Measurements from ENCODE around the gene FDXACB1. TPM values are rescaled to one million over a fixed set of nuclear protein-coding genes. Genes with fewer than 3 reads are reported as not detected.

The FDXACB1 gene
- total and polyA plus RNA-seq, 4 donors = 0.95 to 1.9 (median 1.2) TPM

GRCh38 chr11:111834432-111835163, 44.4 kb downstream of the FDXACB1 start:
- intact Hi-C loops (cut with DNase I) = loop anchor here in 1 of 2 donors (5.0 kb wide), 1 partner anchor 52 kb away; no protein-coding TSS in a partner anchor
- DNase-seq (no peak), ATAC-seq (ENCODE audit: low FRiP score) (no peak)
- H3K9me3 ChIP-seq (ENCODE audit: control insufficient read depth, low read length) = no peaks in the 10 kb centered on the region
- 86 to 93% methylated on average over 3 of the region's 3 CpGs for WGBS, 2 donors
- H3K4me1 ChIP-seq (ENCODE audit: control insufficient read depth in 1 of 2, insufficient read depth in 2 of 2, low read length in 2 of 2) = no peaks in the 10 kb centered on the region
- peaks cover 7 to 9% of the 10 kb centered on the region in 2 donors for H3K36me3 ChIP-seq (ENCODE audit: control insufficient read depth in 1 of 2, insufficient read depth in 2 of 2, low read length in 1 of 2)
- no peak overlapping the region for H3K27ac ChIP-seq (ENCODE audit: low read depth in 1 of 2, low read length in 2 of 2)
- no peak overlapping the region for H3K4me3 ChIP-seq (ENCODE audit: low read length in 2 of 2)
- H3K27me3 ChIP-seq (ENCODE audit: control insufficient read depth in 1 of 2, insufficient read depth in 2 of 2, low read length in 1 of 2) = no peaks in the 10 kb centered on the region

GRCh38 chr11:111833524-111833923, 45.4 kb downstream of the FDXACB1 start:
- intact Hi-C loops (cut with DNase I) = loop anchor here in 1 of 2 donors (5.0 kb wide), 1 partner anchor 51 kb away; no protein-coding TSS in a partner anchor
- ATAC-seq (ENCODE audit: low FRiP score) = no peak
- H3K4me1 ChIP-seq (ENCODE audit: control insufficient read depth in 1 of 2, insufficient read depth in 2 of 2, low read length in 2 of 2) = no peaks in the 10 kb centered on the region

GRCh38 chr11:111829185-111829968, 49.6 kb downstream of the FDXACB1 start:
- intact Hi-C loops (cut with DNase I) = no loop called here
- WGBS, 2 donors = 76 to 83% methylated on average over 5 of the region's 5 CpGs
- no peak overlapping the region for H3K27ac ChIP-seq (ENCODE audit: low read depth in 1 of 2, low read length in 2 of 2)
- H3K36me3 ChIP-seq (ENCODE audit: control insufficient read depth in 1 of 2, insufficient read depth in 2 of 2, low read length in 1 of 2) = peaks cover 0 to 2% of the 10 kb centered on the region in 2 donors
- H3K4me3 ChIP-seq (ENCODE audit: low read length in 2 of 2) = no peak overlapping the region
- H3K9me3 ChIP-seq (ENCODE audit: control insufficient read depth, low read length) = no peaks in the 10 kb centered on the region
- DNase-seq (no peak), ATAC-seq (ENCODE audit: low FRiP score) (no peak)
- no peaks in the 10 kb centered on the region for H3K27me3 ChIP-seq (ENCODE audit: control insufficient read depth in 1 of 2, insufficient read depth in 2 of 2, low read length in 1 of 2)
- H3K4me1 ChIP-seq (ENCODE audit: control insufficient read depth in 1 of 2, insufficient read depth in 2 of 2, low read length in 2 of 2) = no peaks in the 10 kb centered on the region

More at GRCh38 chr11:111833524-111833923, 45.4 kb downstream of the FDXACB1 start:
- DNase-seq = no peak
- H3K4me3 ChIP-seq (ENCODE audit: low read length in 2 of 2) = no peak overlapping the region
- H3K27me3 ChIP-seq (ENCODE audit: control insufficient read depth in 1 of 2, insufficient read depth in 2 of 2, low read length in 1 of 2) = no peaks in the 10 kb centered on the region
- H3K9me3 ChIP-seq (ENCODE audit: control insufficient read depth, low read length) = no peaks in the 10 kb centered on the region
- no peak overlapping the region for H3K27ac ChIP-seq (ENCODE audit: low read depth in 1 of 2, low read length in 2 of 2)
- H3K36me3 ChIP-seq (ENCODE audit: control insufficient read depth in 1 of 2, insufficient read depth in 2 of 2, low read length in 1 of 2) = peaks cover 7 to 9% of the 10 kb centered on the region in 2 donors
- WGBS, 2 donors = 47 to 59% methylated on average over 4 of the region's 4 CpGs

GRCh38 chr11:111826322-111826950, 52.5 kb downstream of the FDXACB1 start:
- no peak for ATAC-seq (ENCODE audit: low FRiP score)
- H3K27ac ChIP-seq (ENCODE audit: low read depth in 1 of 2, low read length in 2 of 2) = no peak overlapping the region

More at GRCh38 chr11:111826322-111826950, 52.5 kb downstream of the FDXACB1 start:
- peaks cover 0 to 2% of the 10 kb centered on the region in 2 donors for H3K36me3 ChIP-seq (ENCODE audit: control insufficient read depth in 1 of 2, insufficient read depth in 2 of 2, low read length in 1 of 2)
- WGBS, 2 donors = 96 to 98% methylated on average over 2 of the region's 2 CpGs
- no peak overlapping the region for H3K4me3 ChIP-seq (ENCODE audit: low read length in 2 of 2)
- no peaks in the 10 kb centered on the region for H3K4me1 ChIP-seq (ENCODE audit: control insufficient read depth in 1 of 2, insufficient read depth in 2 of 2, low read length in 2 of 2)
- no peak for DNase-seq
- intact Hi-C loops (cut with DNase I) = no loop called here
- no peaks in the 10 kb centered on the region for H3K9me3 ChIP-seq (ENCODE audit: control insufficient read depth, low read length)
- H3K27me3 ChIP-seq (ENCODE audit: control insufficient read depth in 1 of 2, insufficient read depth in 2 of 2, low read length in 1 of 2) = no peaks in the 10 kb centered on the region

Other genes starting within 250 kb of the FDXACB1 start
- 10 to 100 TPM; 21.9 to 27.2 TPM for gene PPP2R1B, start 112.8 kb downstream of the FDXACB1 start, total RNA-seq
- gene PPP2R1B, start 112.8 kb downstream of the FDXACB1 start, polyA plus RNA-seq = 1 to 10 TPM; 3.5 to 7.4 TPM
- gene ALG9, start 7.6 kb downstream of the FDXACB1 start, total RNA-seq = 10 to 100 TPM; 25.1 to 27.8 TPM
- gene ALG9, start 7.6 kb downstream of the FDXACB1 start, polyA plus RNA-seq = 10 to 100 TPM in 1 of 2 donors, 1 to 10 TPM in 1; 6.4 to 31.0 TPM
- 10 to 100 TPM in 1 of 2 donors, 1 to 10 TPM in 1; 6.6 to 15.2 TPM for gene CFAP68, start 376 bp upstream of the FDXACB1 start, total RNA-seq
- gene CFAP68, start 376 bp upstream of the FDXACB1 start, polyA plus RNA-seq = 10 to 100 TPM; 11.5 to 22.0 TPM
- gene CRYAB, start 32.6 kb upstream of the FDXACB1 start, total RNA-seq = 1,000 to 10,000 TPM in 1 of 2 donors, 100 to 1,000 TPM in 1; 323 to 2,347 TPM
- 100 to 1,000 TPM; 483 to 702 TPM for gene CRYAB, start 32.6 kb upstream of the FDXACB1 start, polyA plus RNA-seq
- 10 to 100 TPM; 18.1 to 24.8 TPM for gene HSPB2, start 33.6 kb upstream of the FDXACB1 start, total RNA-seq
- 10 to 100 TPM; 13.8 to 60.2 TPM for gene HSPB2, start 33.6 kb upstream of the FDXACB1 start, polyA plus RNA-seq
- 1 to 10 TPM; 2.7 to 5.2 TPM for gene C11orf52, start 39.7 kb upstream of the FDXACB1 start, total RNA-seq
- gene C11orf52, start 39.7 kb upstream of the FDXACB1 start, polyA plus RNA-seq = 1 to 10 TPM; 5.3 to 5.6 TPM
- 10 to 100 TPM; 54.4 to 61.8 TPM for gene DIXDC1, start 58.2 kb upstream of the FDXACB1 start, total RNA-seq
- 10 to 100 TPM; 29.8 to 33.0 TPM for gene DIXDC1, start 58.2 kb upstream of the FDXACB1 start, polyA plus RNA-seq
- 10 to 100 TPM; 20.7 to 20.8 TPM for gene DLAT, start 146.2 kb upstream of the FDXACB1 start, total RNA-seq
- 10 to 100 TPM; 11.9 to 12.8 TPM for gene DLAT, start 146.2 kb upstream of the FDXACB1 start, polyA plus RNA-seq
- gene PIH1D2, start 194.9 kb upstream of the FDXACB1 start, total RNA-seq = 1 to 10 TPM in 1 of 2 donors, under 1 TPM in 1; 0.49 to 1.4 TPM
- 10 to 100 TPM in 1 of 2 donors, 1 to 10 TPM in 1; 1.0 to 10.3 TPM for gene PIH1D2, start 194.9 kb upstream of the FDXACB1 start, polyA plus RNA-seq
- 10 to 100 TPM; 14.7 to 16.3 TPM for gene NKAPD1, start 195.1 kb upstream of the FDXACB1 start, total RNA-seq
- 10 to 100 TPM; 14.4 to 19.7 TPM for gene NKAPD1, start 195.1 kb upstream of the FDXACB1 start, polyA plus RNA-seq
- 10 to 100 TPM; 30.4 to 31.9 TPM for gene TIMM8B, start 207.6 kb upstream of the FDXACB1 start, total RNA-seq
- 100 to 1,000 TPM in 1 of 2 donors, 10 to 100 TPM in 1; 45.4 to 131 TPM for gene TIMM8B, start 207.6 kb upstream of the FDXACB1 start, polyA plus RNA-seq
- gene SDHD, start 207.7 kb upstream of the FDXACB1 start, total RNA-seq = 10 to 100 TPM; 58.4 to 65.2 TPM
- 100 to 1,000 TPM in 1 of 2 donors, 10 to 100 TPM in 1; 96.3 to 157 TPM for gene SDHD, start 207.7 kb upstream of the FDXACB1 start, polyA plus RNA-seq

Measured in aorta (tissue), 5 donors.